Measurements from ENCODE around the gene DISC1. TPM values are rescaled to one million over a fixed set of nuclear protein-coding genes. Genes with fewer than 3 reads are reported as not detected.

The DISC1 gene
- polyA plus RNA-seq, 1 donor from 2014 or later, result 0.84 TPM

DNA sequence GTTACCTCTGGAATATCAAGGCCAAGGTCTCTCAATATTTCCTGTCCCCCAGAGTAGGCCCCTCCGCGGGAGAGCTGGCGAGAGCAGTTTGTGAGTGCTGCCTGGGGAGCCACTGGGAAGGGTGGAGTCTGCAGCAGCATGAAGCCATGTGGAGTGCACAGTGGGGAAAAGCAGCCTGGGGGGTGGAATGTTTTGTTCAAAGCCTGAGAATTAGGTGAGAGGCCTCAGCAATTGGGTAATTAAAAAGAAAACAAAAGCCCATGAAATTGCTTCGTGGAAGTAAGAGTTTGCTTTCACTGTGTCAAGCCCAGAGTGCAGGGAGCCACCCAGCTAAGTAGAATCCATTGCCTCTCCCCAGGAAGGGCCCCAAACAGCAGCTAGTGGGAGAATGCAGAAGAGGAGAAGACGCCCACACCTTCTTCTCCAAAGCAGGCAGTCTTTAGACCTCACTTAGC lies 30.2 kb upstream of the DISC1 start:
- TF ChIP-seq MXI1 (conservative IDR thresholded peaks at IDR 0.05; ENCODE audit: poor library complexity, severe bottlenecking) (no peak), EP300 (conservative IDR thresholded peaks at IDR 0.05; ENCODE audit: poor library complexity, severe bottlenecking) (no peak), POLR2AphosphoS5 (IDR thresholded peaks at IDR 0.05) (no peak), EZH2 (IDR thresholded peaks at IDR 0.05; ENCODE audit: borderline replicate concordance, insufficient read depth, low read length, poor library complexity, severe bottlenecking) (no peak), RAD21 (conservative IDR thresholded peaks at IDR 0.05) (no peak), TAF1 (IDR thresholded peaks at IDR 0.05; ENCODE audit: low read depth) (no peak), SMC3 (conservative IDR thresholded peaks at IDR 0.05; ENCODE audit: poor library complexity) (no peak)
- TF ChIP-seq, protein P1, sequence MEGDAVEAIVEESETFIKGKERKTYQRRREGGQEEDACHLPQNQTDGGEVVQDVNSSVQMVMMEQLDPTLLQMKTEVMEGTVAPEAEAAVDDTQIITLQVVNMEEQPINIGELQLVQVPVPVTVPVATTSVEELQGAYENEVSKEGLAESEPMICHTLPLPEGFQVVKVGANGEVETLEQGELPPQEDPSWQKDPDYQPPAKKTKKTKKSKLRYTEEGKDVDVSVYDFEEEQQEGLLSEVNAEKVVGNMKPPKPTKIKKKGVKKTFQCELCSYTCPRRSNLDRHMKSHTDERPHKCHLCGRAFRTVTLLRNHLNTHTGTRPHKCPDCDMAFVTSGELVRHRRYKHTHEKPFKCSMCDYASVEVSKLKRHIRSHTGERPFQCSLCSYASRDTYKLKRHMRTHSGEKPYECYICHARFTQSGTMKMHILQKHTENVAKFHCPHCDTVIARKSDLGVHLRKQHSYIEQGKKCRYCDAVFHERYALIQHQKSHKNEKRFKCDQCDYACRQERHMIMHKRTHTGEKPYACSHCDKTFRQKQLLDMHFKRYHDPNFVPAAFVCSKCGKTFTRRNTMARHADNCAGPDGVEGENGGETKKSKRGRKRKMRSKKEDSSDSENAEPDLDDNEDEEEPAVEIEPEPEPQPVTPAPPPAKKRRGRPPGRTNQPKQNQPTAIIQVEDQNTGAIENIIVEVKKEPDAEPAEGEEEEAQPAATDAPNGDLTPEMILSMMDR (IDR thresholded peaks at IDR 0.05; ENCODE audit: poor library complexity, severe bottlenecking), result no peak
- TF ChIP-seq, protein P2, sequence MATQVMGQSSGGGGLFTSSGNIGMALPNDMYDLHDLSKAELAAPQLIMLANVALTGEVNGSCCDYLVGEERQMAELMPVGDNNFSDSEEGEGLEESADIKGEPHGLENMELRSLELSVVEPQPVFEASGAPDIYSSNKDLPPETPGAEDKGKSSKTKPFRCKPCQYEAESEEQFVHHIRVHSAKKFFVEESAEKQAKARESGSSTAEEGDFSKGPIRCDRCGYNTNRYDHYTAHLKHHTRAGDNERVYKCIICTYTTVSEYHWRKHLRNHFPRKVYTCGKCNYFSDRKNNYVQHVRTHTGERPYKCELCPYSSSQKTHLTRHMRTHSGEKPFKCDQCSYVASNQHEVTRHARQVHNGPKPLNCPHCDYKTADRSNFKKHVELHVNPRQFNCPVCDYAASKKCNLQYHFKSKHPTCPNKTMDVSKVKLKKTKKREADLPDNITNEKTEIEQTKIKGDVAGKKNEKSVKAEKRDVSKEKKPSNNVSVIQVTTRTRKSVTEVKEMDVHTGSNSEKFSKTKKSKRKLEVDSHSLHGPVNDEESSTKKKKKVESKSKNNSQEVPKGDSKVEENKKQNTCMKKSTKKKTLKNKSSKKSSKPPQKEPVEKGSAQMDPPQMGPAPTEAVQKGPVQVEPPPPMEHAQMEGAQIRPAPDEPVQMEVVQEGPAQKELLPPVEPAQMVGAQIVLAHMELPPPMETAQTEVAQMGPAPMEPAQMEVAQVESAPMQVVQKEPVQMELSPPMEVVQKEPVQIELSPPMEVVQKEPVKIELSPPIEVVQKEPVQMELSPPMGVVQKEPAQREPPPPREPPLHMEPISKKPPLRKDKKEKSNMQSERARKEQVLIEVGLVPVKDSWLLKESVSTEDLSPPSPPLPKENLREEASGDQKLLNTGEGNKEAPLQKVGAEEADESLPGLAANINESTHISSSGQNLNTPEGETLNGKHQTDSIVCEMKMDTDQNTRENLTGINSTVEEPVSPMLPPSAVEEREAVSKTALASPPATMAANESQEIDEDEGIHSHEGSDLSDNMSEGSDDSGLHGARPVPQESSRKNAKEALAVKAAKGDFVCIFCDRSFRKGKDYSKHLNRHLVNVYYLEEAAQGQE (IDR thresholded peaks at IDR 0.05; ENCODE audit: borderline replicate concordance), result no peak
- Histone ChIP-seq H3K9ac (ENCODE audit: low read length) (no peak overlapping the region), H3K27me3 (ENCODE audit: insufficient read depth, low read depth, low read length) (no peaks in the 10 kb centered on the region), H3K27ac (ENCODE audit: low read length) (no peak overlapping the region), H3F3A (ENCODE audit: insufficient read depth, low read length, poor library complexity, severe bottlenecking) (no peaks in the 10 kb centered on the region), H3K79me2 (replicated peaks; ENCODE audit: insufficient read depth, low read length) (no peaks in the 10 kb centered on the region), H3K9me3 (ENCODE audit: low read length) (no peaks in the 10 kb centered on the region), H2AFZ (ENCODE audit: low read depth, low read length) (no peak overlapping the region), H3K9me2 (ENCODE audit: insufficient read depth, low read length) (no peaks in the 10 kb centered on the region), H3K36me3 (ENCODE audit: insufficient read depth, low read length) (no peaks in the 10 kb centered on the region), H3K4me3 (ENCODE audit: low read length) (no peak overlapping the region), H4K20me1 (ENCODE audit: insufficient read depth) (no peaks in the 10 kb centered on the region), H3K4me2 (ENCODE audit: low read length) (no peak overlapping the region)

DNA sequence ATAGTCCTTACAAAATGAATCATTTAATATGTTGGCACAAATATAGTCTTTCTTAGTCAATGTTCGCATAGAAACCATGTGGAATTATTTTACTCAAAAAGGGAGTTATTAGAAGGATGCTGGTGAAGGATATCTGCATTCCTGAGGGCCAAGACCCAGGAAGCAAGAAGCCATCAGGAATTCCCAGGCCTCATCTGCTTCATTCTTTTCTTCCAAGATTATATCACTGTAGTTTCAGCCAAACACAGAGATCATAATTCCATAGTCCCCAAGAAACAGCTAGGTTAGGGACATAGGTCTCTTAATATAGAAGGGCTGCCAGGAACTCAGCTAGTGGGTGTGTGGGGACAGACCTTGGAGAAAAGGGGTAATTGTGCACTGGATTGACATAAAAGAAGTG lies 28.6 kb upstream of the DISC1 start:
- TF ChIP-seq SMC3 (conservative IDR thresholded peaks at IDR 0.05; ENCODE audit: poor library complexity) (no peak), TAF1 (IDR thresholded peaks at IDR 0.05; ENCODE audit: low read depth) (no peak), MXI1 (conservative IDR thresholded peaks at IDR 0.05; ENCODE audit: poor library complexity, severe bottlenecking) (no peak), POLR2AphosphoS5 (IDR thresholded peaks at IDR 0.05) (no peak), EP300 (conservative IDR thresholded peaks at IDR 0.05; ENCODE audit: poor library complexity, severe bottlenecking) (no peak), RAD21 (conservative IDR thresholded peaks at IDR 0.05) (no peak), EZH2 (IDR thresholded peaks at IDR 0.05; ENCODE audit: borderline replicate concordance, insufficient read depth, low read length, poor library complexity, severe bottlenecking) (no peak)
- TF ChIP-seq, protein P1 (IDR thresholded peaks at IDR 0.05; ENCODE audit: poor library complexity, severe bottlenecking), result no peak
- TF ChIP-seq, protein P2 (IDR thresholded peaks at IDR 0.05; ENCODE audit: borderline replicate concordance), result no peak
- Histone ChIP-seq H3K79me2 (replicated peaks; ENCODE audit: insufficient read depth, low read length) (no peaks in the 10 kb centered on the region), H3K36me3 (ENCODE audit: insufficient read depth, low read length) (no peaks in the 10 kb centered on the region)

More for the DNA sequence above, 28.6 kb upstream of the DISC1 start:
- Histone ChIP-seq H2AFZ (ENCODE audit: low read depth, low read length) (no peak overlapping the region), H3F3A (ENCODE audit: insufficient read depth, low read length, poor library complexity, severe bottlenecking) (no peaks in the 10 kb centered on the region), H3K9me2 (ENCODE audit: insufficient read depth, low read length) (no peaks in the 10 kb centered on the region), H3K9me3 (ENCODE audit: low read length) (no peaks in the 10 kb centered on the region), H3K9ac (ENCODE audit: low read length) (no peak overlapping the region), H3K4me2 (ENCODE audit: low read length) (no peak overlapping the region), H3K4me3 (ENCODE audit: low read length) (no peak overlapping the region), H4K20me1 (ENCODE audit: insufficient read depth) (no peaks in the 10 kb centered on the region), H3K27me3 (ENCODE audit: insufficient read depth, low read depth, low read length) (no peaks in the 10 kb centered on the region), H3K27ac (ENCODE audit: low read length) (no peak overlapping the region)

Measured in neural cell (in vitro differentiated cells).